CD4-positive, alpha-beta T cell treated with Interleukin-6 at 100 ng/mL for 8 hours (primary cell): Measurements from ENCODE around the gene ZNF236.
"Not testable (repeated sequence)": the region's sequence is repeated elsewhere in the genome, so short reads cannot be mapped to it uniquely, and the experiment has no call there.

Experiments
- DNase-seq: peaks from one replicate; pipeline ENCODE4 v3.0.0-alpha.2; 2020; ENCODE audit warnings: mixed read lengths, low spot score

The ZNF236 gene

GRCh38 chr18:76911440-76911839 is 89.1 kb downstream of the ZNF236 start:
- DNase-seq: no peak

GRCh38 chr18:76913583-76913982 is 91.2 kb downstream of the ZNF236 start:
- no peak for DNase-seq

GRCh38 chr18:76914314-76914713 is 92.0 kb downstream of the ZNF236 start:
- no peak for DNase-seq

GRCh38 chr18:76914796-76915195 is 92.4 kb downstream of the ZNF236 start:
- no peak for DNase-seq

GRCh38 chr18:76915456-76915855 is 93.1 kb downstream of the ZNF236 start:
- no peak for DNase-seq

DNA sequence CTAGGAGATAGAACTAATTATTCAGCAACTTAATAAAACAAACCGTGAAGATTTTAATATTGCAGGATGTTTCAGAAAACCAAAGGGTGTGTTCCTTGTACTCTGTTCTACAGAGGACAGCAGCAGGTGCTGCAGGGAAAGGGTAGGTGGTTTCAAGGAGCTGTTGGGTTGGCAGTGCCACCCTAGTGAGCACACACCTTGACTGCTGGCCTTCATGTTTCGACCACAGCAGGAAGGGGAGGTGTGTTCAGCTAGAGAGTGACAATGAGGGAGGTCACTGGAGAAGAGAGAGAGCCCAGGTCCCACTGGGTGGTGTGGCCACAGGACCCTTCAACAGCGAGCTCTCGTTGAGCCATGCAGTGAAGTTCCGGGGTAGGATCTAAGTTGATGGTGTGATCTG is 98.6 kb downstream of the ZNF236 start:
- DNase-seq: no peak

DNA sequence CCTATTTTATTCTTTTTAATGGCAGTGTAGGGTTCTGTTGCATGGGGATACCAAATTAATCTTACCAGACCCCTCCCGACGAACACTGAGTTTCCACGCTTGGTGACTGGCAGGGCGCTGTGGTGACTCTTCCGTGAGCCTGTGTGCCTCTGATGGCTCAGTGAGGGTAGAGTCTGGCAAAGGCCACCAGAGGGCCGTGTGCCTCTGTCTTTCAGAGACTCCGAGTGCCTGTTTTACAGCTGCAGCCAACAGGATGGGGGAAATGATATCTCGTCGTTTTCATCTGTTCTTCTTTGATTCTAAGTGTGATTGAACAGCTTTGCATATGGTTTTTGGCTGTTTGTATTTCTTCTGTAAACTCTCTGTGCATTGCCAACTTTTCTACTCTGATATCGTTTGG is 99.8 kb downstream of the ZNF236 start:
- DNase-seq: peak; percentile 58

- no peak for DNase-seq
These were observed 101.2 kb downstream of the ZNF236 start for GRCh38 chr18:76923485-76924085.

GRCh38 chr18:76925501-76925900 is 103.1 kb downstream of the ZNF236 start:
- DNase-seq: no peak

DNA sequence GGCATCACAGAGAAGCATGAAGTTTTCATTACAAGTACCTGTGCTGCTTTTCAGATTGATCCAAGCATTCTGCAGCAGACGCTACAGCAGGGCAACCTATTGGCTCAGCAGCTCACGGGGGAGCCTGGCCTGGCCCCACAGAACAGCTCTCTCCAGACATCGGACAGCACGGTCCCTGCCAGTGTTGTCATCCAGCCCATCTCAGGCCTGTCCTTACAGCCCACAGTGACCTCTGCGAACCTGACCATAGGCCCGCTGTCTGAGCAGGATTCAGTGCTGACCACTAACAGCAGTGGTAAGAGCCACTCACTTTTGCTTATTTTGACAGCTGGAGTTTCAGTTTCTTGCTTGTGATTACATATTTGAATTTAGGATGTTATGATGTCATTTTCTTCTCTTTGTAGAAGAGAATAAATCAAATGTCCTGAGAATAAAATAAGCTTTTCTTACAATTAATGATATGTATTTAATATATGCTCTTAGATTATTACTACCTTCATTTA is 104.9 kb downstream of the ZNF236 start:
- no peak for DNase-seq

GRCh38 chr18:76928179-76928868 is 106.0 kb downstream of the ZNF236 start:
- no peak for DNase-seq

GRCh38 chr18:76931171-76931570 is 108.8 kb downstream of the ZNF236 start:
- no peak for DNase-seq

DNA sequence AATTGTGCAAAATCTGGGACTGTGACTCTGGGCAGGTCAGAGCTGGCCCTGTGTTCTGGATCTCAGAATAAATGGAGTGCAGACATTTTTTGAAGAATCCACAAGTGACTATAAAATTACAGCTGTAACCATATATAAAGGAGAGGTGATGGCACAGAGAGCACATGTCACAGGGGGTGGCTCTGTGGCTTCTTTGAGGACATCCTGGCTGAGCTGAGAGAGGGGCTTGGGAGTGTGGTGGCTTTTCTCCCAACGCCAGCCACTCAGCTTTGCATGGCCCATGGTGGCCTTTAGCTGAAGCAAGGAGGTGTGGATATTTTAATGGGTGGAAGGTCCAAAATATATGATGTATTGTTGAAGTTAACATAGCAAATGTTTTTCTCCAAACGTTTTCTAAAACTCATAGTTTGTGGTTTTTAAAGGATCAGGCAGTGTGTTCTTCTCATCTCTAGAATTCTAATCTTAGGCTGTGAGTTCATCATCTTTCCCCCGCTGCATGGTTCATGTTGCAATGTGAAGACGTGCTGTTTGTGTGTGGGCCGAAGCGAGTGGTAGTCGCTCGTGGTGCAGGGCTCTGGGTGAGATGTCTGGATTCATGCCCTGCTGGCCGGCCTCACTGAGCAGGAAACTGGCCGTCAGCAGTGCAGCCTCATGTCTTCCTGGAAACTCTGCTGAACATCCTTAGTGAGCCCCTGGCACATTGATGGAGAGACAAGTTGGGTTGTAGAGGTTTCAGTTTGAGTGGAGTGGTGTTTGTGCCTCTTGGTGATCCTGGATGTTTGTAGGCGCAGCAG is 109.9 kb downstream of the ZNF236 start:
- no peak for DNase-seq

- no peak for DNase-seq
These were observed 113.5 kb downstream of the ZNF236 start for GRCh38 chr18:76935722-76936337.

DNA sequence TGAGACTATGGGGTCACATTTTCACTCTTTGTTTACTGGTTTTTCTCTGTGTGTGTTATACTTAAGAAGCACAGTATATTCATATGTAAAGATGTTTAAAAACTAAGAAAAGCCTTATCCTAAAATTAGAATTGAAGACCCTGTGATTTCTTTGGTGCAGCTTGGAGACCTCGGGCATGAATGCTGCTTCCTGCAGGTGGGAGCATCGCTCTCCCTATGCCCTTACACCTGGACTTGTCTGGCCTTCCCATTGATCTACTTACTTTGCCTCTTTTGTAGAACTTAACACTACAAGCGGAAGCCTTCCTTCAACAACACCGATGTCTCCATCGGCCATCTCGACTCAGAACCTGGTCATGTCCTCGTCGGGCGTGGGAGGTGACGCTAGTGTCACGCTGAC is 114.5 kb downstream of the ZNF236 start:
- no peak for DNase-seq

- no peak for DNase-seq
These were observed 115.2 kb downstream of the ZNF236 start for GRCh38 chr18:76937597-76937996.

DNA sequence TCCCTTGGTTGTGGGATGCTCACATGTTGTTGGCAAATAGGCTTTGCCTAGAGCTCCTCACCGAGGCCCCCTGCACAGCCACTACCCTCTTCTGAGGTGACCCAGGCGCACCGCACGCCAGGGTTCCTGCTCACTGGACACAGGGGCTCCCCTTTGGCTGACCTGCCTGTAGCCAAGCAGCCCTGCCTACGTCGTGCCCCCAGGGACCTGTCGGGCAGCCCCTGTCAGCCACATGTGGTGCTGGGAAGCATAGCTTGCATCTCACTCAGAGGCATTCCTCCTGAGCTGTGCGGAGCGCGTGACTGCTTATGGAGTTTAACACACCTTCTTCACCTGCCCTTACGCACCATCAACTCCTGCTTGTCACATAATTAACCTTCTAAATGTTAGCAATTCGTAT is 116.3 kb downstream of the ZNF236 start:
- no peak for DNase-seq

DNA sequence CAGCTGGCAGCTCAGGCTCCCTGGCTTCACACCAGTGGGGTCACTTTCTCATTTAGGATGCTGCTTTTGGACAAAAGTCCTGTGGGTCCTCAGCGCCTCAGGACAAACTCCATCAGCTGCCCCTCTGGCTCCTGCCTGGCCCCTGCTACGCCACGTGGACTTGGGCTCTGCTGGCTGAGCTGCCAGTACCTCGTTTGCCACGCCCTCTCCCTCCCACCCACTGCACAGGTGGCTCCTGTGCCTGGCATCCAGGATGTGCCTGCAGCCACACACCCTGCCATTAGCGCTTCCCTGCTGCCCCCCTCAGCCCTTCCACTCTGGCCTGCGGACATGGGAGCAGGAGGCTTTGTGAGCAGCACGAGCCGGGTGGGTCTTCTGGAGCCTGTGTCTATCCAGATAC is 118.9 kb downstream of the ZNF236 start:
- no peak for DNase-seq

DNA sequence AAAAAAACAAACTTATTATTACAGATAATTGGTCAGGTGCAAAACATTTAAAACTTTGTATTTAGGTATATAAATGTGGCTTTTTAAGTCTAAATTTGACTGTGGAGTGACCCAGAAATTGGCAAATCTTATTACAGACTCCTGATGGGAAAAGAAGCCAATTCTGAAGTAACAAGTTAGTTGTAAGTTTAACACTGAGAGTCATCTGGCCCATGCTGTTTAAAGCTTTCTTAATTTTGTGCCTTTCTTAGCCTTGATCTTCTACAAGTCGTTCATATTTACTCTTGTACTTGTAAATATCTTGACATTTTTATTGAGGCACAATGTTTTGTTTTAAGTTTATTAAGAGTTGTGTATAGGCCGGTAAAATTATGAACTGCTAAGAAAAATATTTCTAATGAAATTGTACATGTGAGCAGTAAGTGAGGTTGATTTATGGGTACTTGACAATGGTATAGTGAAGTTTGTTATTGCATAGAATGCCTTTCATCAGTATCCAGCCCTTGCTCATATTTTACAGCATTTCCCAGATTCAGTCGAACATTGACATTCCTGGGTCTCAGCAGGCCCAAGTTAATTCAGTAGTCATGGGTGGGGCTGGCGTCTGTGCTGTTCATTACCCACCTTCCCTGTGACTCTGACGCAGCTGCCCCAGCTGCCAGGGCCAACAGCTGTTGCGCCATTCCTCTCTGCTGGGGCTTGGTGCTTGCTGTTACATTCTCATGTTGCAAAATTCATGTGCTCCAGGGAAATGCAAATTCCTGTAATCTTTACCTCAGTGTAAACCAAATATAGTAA is 121.4 kb downstream of the ZNF236 start:
- DNase-seq: no peak

GRCh38 chr18:76944346-76944745 is 122.0 kb downstream of the ZNF236 start:
- DNase-seq: not testable (repeated sequence)

DNA sequence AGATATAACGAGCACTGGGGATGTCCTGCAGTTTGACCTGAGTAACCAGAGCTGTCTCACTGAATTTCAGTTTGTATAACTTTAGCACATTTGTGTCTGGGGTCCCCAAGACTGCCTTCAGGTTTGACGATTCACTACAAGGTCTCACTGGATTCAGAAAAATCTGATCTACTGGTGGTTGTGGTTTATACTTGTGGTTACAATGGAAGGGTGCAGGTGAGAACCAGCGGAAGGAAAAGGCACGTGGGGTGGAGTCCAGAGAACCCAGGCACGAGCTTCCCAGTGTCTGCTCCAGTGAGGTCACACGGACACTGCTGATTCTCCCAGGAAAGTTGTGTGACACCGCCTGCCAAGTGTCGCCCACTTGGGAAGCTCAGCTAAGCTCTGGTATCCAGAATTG is 126.0 kb downstream of the ZNF236 start:
- no peak for DNase-seq
